ENCODE measurements around the gene ZSWIM5.
"Not testable (repeated sequence)": the region's sequence is repeated elsewhere in the genome, so short reads cannot be mapped to it uniquely, and the experiment has no call there.

The ZSWIM5 gene

GRCh38 chr1:45084562-45084961 lies 121.8 kb downstream of the ZSWIM5 start:
- no peak for DNase-seq

GRCh38 chr1:45079533-45079932 lies 126.9 kb downstream of the ZSWIM5 start:
- no peak for DNase-seq

GRCh38 chr1:45076959-45077358 lies 129.4 kb downstream of the ZSWIM5 start:
- DNase-seq = not testable (repeated sequence)

- DNase-seq = no peak
Observed at GRCh38 chr1:45071567-45071966, 134.8 kb downstream of the ZSWIM5 start.

- DNase-seq = no peak
Observed at GRCh38 chr1:45067806-45068205, 138.6 kb downstream of the ZSWIM5 start.

GRCh38 chr1:45065083-45065482 lies 141.3 kb downstream of the ZSWIM5 start:
- DNase-seq = no peak

GRCh38 chr1:45062463-45062862 lies 143.9 kb downstream of the ZSWIM5 start:
- not testable (repeated sequence) for DNase-seq

GRCh38 chr1:45059829-45060228 lies 146.6 kb downstream of the ZSWIM5 start:
- no peak for DNase-seq

- no peak for DNase-seq
Observed at GRCh38 chr1:45057542-45057941, 148.9 kb downstream of the ZSWIM5 start.

GRCh38 chr1:45051005-45051772 lies 155.2 kb downstream of the ZSWIM5 start:
- no peak for DNase-seq

- DNase-seq = no peak
Observed at GRCh38 chr1:45047032-45047431, 159.4 kb downstream of the ZSWIM5 start.

- no peak for DNase-seq
Observed at GRCh38 chr1:45044916-45045315, 161.5 kb downstream of the ZSWIM5 start.

- no peak for DNase-seq
Observed at GRCh38 chr1:45043094-45043493, 163.3 kb downstream of the ZSWIM5 start.

- DNase-seq = no peak
Observed at GRCh38 chr1:45040297-45040696, 166.1 kb downstream of the ZSWIM5 start.

GRCh38 chr1:45038661-45039364 lies 167.6 kb downstream of the ZSWIM5 start:
- no peak for DNase-seq

- no peak for DNase-seq
Observed at GRCh38 chr1:45038240-45038639, 168.2 kb downstream of the ZSWIM5 start.

- DNase-seq = no peak
Observed at GRCh38 chr1:45037456-45037855, 168.9 kb downstream of the ZSWIM5 start.

- no peak for DNase-seq
Observed at GRCh38 chr1:45035631-45036301, 170.6 kb downstream of the ZSWIM5 start.

- DNase-seq = no peak
Observed at GRCh38 chr1:45033356-45033755, 173.0 kb downstream of the ZSWIM5 start.

GRCh38 chr1:45032837-45033236 lies 173.6 kb downstream of the ZSWIM5 start:
- no peak for DNase-seq

GRCh38 chr1:45026446-45026845 lies 180.0 kb downstream of the ZSWIM5 start:
- no peak for DNase-seq

- DNase-seq = no peak
Observed at GRCh38 chr1:45023663-45024062, 182.7 kb downstream of the ZSWIM5 start.

- DNase-seq = no peak
Observed at GRCh38 chr1:45018599-45019230, 187.7 kb downstream of the ZSWIM5 start.

Measured in right hindlimb (tissue), 1 donor.